Activated CD8-positive, alpha-beta memory T cell treated with anti-CD3 and anti-CD28 coated beads for 36 hours (primary cell): Measurements from ENCODE around the gene ZMAT5. TPM values are rescaled to one million over a fixed set of nuclear protein-coding genes. Genes with fewer than 3 reads are reported as not detected.

Experiments used
- CTCF ChIA-PET: fragments of 350-600 bp; sonication (Branson Sonifier 250); formaldehyde crosslinking; loops from one replicate; lab custom pipeline; 2021; ENCODE audit warnings: antibody characterized with exemption; lab: Charles Lee
- POLR2A ChIA-PET: fragments of 350-600 bp; sonication (Branson Sonifier 250); formaldehyde crosslinking; loops from one replicate; lab custom pipeline; 2021; ENCODE audit warnings: antibody characterized with exemption; lab: Charles Lee
- total RNA-seq, 2 experiments: library from RNA; stranded (reverse); gene quantifications; one replicate each; pipeline ENCODE4 v1.2.3, GENCODE V29; 2021

Gene ZMAT5
- total RNA-seq, 2 experiments from 2014 or later, result 22.4 to 25.3 TPM

- ChIA-PET POLR2A (no interaction called here), CTCF (interaction anchor here (1.2 kb wide), 1 partner anchor 16 kb away, joined by 3 read pairs; no protein-coding TSS in a partner anchor)
Measured at GRCh38 chr22:29701155-29701999, 65.4 kb downstream of the ZMAT5 start.

- ChIA-PET POLR2A (no interaction called here), CTCF (no interaction called here)
Measured at GRCh38 chr22:29700900-29701154, 66.0 kb downstream of the ZMAT5 start.

DNA sequence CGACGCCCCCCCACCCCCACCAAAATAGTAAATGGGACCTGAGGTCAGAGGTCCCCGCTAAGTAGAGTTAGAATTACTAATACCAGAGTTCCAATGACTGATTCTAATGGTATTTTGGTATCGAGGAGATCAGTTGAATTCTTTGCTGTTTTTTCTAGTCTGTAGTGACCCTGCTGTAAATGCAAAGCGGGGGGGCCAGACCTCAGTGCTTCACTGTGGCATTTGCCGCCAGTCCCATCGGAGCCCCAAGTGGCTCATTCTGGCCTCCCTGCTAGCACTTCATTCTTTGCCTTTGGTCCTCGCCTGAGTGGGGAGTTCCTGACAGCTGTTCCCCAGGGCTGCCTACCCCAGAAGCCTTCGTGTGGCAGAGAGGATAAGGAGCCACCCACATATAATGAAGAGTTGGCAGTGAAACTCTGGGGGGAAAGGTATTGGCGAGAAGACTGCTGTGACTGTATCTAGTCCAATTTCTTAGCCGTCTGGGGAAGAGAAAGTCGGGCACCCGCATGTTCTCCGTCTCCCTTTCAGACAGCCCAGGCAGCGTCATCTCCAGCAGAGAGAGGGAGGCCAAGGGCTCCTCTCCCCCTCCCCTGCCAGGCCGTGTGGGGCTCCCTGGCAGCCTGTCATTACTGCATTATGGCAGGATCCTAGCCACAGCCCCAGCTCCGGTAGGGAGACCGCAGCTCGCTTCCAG lies 66.5 kb downstream of the ZMAT5 start:
- ChIA-PET POLR2A (no interaction called here), CTCF (no interaction called here)

GRCh38 chr22:29697853-29698598 lies 68.8 kb downstream of the ZMAT5 start:
- ChIA-PET POLR2A (no interaction called here), CTCF (interaction anchor here (0.7 kb wide), 1 partner anchor 301 kb away, joined by 3 read pairs; no protein-coding TSS in a partner anchor)

DNA sequence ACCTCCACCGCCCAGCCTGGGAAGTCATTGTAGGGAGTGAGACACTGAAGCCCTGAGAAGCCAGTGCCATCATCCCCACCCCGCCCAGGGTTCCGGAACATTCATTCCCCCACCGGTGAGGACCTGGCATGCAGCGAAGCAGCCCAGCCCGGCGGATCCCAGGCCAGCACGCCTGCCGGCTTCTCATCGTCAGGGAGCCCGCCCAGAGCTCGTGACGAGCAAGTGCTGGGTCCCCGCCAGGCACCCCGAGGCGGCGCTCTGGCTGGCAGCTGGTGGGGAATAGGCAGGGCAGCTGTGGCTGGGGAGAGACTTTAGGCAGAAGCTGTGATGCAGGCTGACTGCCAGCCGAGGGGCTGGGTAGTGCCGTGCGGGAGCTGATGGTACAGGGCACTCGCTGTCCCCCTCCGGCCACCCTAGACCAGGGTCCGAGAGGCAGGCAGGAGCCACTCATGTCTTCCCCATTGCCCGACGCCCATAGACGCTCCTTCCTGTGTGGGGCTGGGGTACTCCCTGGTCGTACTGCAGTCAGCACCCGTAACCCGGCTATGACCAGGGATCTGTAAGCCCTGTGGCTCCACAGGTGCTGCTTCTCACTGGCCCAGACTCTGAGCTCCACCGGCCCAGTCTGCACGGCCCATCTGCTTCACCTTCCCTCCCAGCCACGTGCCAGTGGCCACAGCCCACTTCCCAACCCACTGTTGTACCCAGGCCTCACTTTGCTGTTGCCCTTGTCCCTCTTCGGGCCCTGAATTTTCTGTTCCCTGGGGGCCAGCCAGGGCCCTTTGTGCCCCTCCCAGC lies 71.5 kb downstream of the ZMAT5 start:
- POLR2A ChIA-PET, result no interaction called here
- CTCF ChIA-PET, result interaction anchor here (0.5 kb wide), 1 partner anchor 824 kb away, joined by 3 read pairs; no protein-coding TSS in a partner anchor

DNA sequence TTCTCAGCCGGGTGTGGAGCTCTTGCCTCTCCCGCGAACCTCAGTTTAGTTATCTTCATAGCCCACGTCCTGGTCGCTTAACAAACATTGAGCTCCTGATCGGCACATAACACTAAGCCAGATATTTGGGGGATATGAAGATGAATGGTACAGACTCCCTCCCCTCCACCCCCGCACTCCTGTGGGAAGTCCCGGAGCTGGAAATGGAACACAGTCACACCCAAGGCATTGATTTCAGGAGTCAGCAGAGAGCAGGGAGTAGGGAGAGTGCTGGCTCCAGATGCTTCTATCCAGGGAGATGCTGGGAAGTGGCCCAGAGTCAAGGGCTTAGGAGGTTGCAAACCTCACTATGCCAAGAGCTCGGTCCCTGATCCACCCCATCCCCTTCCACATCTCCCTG lies 73.1 kb downstream of the ZMAT5 start:
- CTCF ChIA-PET, result interaction anchor here (1.2 kb wide), 1 partner anchor 311 kb away, joined by 3 read pairs; no protein-coding TSS in a partner anchor
- POLR2A ChIA-PET, result no interaction called here

- POLR2A ChIA-PET, result no interaction called here
- CTCF ChIA-PET, result interaction anchor here (1.2 kb wide), 1 partner anchor 312 kb away, joined by 3 read pairs; no protein-coding TSS in a partner anchor
Measured at GRCh38 chr22:29693161-29693560, 73.6 kb downstream of the ZMAT5 start.

GRCh38 chr22:29692327-29692640 lies 74.5 kb downstream of the ZMAT5 start:
- POLR2A ChIA-PET, result no interaction called here
- CTCF ChIA-PET, result interaction anchor here (1.2 kb wide), 1 partner anchor 313 kb away, joined by 3 read pairs; no protein-coding TSS in a partner anchor

- CTCF ChIA-PET, result no interaction called here
- POLR2A ChIA-PET, result interaction anchor here (0.5 kb wide), 1 partner anchor 16 kb away, joined by 3 read pairs; no protein-coding TSS in a partner anchor
Measured at GRCh38 chr22:29691636-29692326, 75.0 kb downstream of the ZMAT5 start.

DNA sequence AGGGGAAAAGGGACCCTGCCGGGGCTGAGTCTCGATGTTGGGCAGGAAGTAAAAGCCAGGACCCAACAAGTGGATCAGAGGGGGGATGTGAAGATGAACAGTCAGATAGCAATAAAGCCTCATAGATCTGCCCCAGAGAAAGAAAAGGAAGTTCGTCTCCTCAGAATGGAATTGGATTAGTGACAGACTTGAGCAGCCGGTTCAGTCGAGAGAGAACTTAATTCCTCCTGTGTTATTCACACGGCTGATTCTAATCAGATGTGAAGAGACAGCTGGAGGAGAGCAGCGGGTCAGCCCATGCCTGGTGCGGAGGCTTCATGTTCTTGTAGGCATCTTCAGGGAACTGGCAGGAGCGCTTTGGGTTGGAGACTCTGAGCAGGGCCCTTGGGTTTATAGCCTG lies 76.3 kb downstream of the ZMAT5 start:
- CTCF ChIA-PET, result interaction anchor here (1.0 to 1.6 kb wide), 3 partner anchors 388 to 398 kb away, joined by 3 to 4 read pairs (median 3); no protein-coding TSS in a partner anchor
- POLR2A ChIA-PET, result no interaction called here

- ChIA-PET CTCF (interaction anchor here (1.0 to 1.6 kb wide), 3 partner anchors 389 to 399 kb away, joined by 3 to 4 read pairs (median 3); no protein-coding TSS in a partner anchor), POLR2A (no interaction called here)
Measured at GRCh38 chr22:29689880-29690213, 77.0 kb downstream of the ZMAT5 start.

DNA sequence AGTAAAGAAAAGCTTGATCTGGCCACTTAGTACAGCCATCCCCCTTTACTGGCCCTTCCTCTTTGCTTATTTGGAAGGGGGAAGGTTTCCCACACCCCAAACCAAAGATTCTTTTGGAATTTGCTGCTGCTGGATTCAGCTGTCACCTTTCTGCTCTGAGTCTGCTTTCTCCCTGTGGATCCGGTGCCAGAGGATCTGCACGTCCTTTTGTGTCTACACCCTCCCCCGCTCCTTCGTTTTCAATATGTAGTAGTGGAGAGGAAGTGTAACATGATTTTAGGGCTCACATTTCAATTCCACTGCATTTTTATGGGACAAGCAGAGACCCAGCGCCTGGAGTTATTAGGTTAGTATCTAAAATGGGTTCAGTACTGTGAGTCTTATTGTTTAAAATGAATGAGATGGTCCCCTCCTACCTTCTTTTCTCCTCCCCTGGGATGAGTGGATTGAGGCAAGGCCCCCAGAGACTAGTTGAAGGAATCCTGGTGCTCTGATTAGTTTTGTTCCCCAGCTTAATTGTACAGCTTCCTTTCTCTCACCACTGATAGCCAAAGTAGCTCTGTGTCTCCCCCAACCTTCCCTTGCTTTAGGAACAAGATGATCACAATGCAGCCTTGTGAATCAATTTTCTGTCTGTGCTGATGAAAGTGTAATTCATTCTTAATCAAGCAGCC lies 77.5 kb downstream of the ZMAT5 start:
- POLR2A ChIA-PET, result no interaction called here

GRCh38 chr22:29684244-29684643 lies 82.6 kb downstream of the ZMAT5 start:
- ChIA-PET CTCF (interaction anchor here (1.1 to 1.5 kb wide), 2 partner anchors 18 to 21 kb away, joined by 3 to 4 read pairs; no protein-coding TSS in a partner anchor), POLR2A (no interaction called here)

More for the DNA sequence above, 77.5 kb downstream of the ZMAT5 start:
- CTCF ChIA-PET, result interaction anchor here (0.7 to 1.6 kb wide), 5 partner anchors 16 to 399 kb away, joined by 3 to 4 read pairs (median 3); no protein-coding TSS in a partner anchor

DNA sequence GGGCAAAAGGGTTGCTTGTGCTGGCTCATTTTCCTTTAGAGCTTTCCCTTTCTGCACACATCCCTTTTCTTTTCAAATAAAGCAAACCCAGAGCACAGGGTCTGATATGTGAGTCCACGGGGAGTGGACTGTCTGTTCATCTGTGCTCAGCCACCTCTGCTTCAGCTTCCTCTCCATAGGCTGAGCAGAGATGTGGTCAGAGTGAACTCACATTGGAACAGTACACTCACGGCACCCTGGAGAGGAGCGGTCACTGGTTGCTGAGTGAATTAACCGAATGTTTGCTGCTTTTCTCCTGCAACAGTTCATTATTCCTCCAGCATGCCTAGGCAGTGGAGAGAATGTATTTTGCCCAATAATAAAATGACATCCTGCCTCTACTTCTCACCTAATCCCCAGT lies 83.3 kb downstream of the ZMAT5 start:
- CTCF ChIA-PET, result interaction anchor here (1.1 kb wide), 1 partner anchor 21 kb away, joined by 4 read pairs; no protein-coding TSS in a partner anchor
- POLR2A ChIA-PET, result no interaction called here
